Ishikawa (cell line): ENCODE data around the gene SLCO2A1.

Experiments used
- CEBPB ChIP-seq: IDR thresholded peaks from 2 replicates; pipeline ENCODE4 v1.6.1; 2012
- MAX ChIP-seq: IDR thresholded peaks from 2 replicates; pipeline ENCODE4 v1.6.1; 2012
- RAD21 ChIP-seq: IDR thresholded peaks from 2 replicates; pipeline ENCODE4 v1.6.1; 2012; ENCODE audit warnings: low read depth
- TAF1 ChIP-seq: IDR thresholded peaks from 2 replicates; pipeline ENCODE4 v1.6.1; 2012; ENCODE audit warnings: low read depth, mild to moderate bottlenecking
- USF1 ChIP-seq: IDR thresholded peaks from 2 replicates; pipeline ENCODE4 v1.6.1; 2012
- YY1 ChIP-seq: IDR thresholded peaks from 2 replicates; pipeline ENCODE4 v1.6.1; 2012; ENCODE audit warnings: low read depth

- no peak for TF ChIP-seq TAF1
- no peak for TF ChIP-seq YY1
- no peak for TF ChIP-seq MAX
- TF ChIP-seq USF1: no peak
- TF ChIP-seq RAD21: no peak
- no peak for TF ChIP-seq CEBPB
Observed at GRCh38 chr3:133893683-133894352, 135.9 kb downstream of the SLCO2A1 start.
